Measurements from ENCODE around the gene LYRM9.
"Not testable (repeated sequence)": the region's sequence is repeated elsewhere in the genome, so short reads cannot be mapped to it uniquely, and the experiment has no call there.

The LYRM9 gene

GRCh38 chr17:27878776-27879562, 14.2 kb downstream of the LYRM9 start:
- peak in 1 of 2 donors; percentile 11 for DNase-seq (ENCODE audit: low read depth in 1 of 2, low spot score in 1 of 2)

GRCh38 chr17:27873746-27874145, 19.4 kb downstream of the LYRM9 start:
- DNase-seq (ENCODE audit: low read depth in 1 of 2, low spot score in 1 of 2): no peak

- DNase-seq (ENCODE audit: low read depth in 1 of 2, low spot score in 1 of 2): no peak
Measured at GRCh38 chr17:27873211-27873610, 20.0 kb downstream of the LYRM9 start.

- no peak for DNase-seq (ENCODE audit: low read depth in 1 of 2, low spot score in 1 of 2)
Measured at GRCh38 chr17:27872776-27873175, 20.4 kb downstream of the LYRM9 start.

- DNase-seq (ENCODE audit: low read depth in 1 of 2, low spot score in 1 of 2): no peak
Measured at GRCh38 chr17:27871407-27871806, 21.8 kb downstream of the LYRM9 start.

GRCh38 chr17:27870345-27870744, 22.8 kb downstream of the LYRM9 start:
- no peak for DNase-seq (ENCODE audit: low read depth in 1 of 2, low spot score in 1 of 2)

GRCh38 chr17:27868565-27868964, 24.6 kb downstream of the LYRM9 start:
- DNase-seq (ENCODE audit: low read depth in 1 of 2, low spot score in 1 of 2): no peak

GRCh38 chr17:27862840-27863239, 30.3 kb downstream of the LYRM9 start:
- no peak for DNase-seq (ENCODE audit: low read depth in 1 of 2, low spot score in 1 of 2)

- DNase-seq (ENCODE audit: low read depth in 1 of 2, low spot score in 1 of 2): no peak
Measured at GRCh38 chr17:27862004-27862403, 31.2 kb downstream of the LYRM9 start.

- DNase-seq (ENCODE audit: low read depth in 1 of 2, low spot score in 1 of 2): no peak
Measured at GRCh38 chr17:27860971-27861664, 32.0 kb downstream of the LYRM9 start.

- no peak for DNase-seq (ENCODE audit: low read depth in 1 of 2, low spot score in 1 of 2)
Measured at GRCh38 chr17:27858621-27859305, 34.4 kb downstream of the LYRM9 start.

GRCh38 chr17:27856676-27857432, 36.3 kb downstream of the LYRM9 start:
- no peak for DNase-seq (ENCODE audit: low read depth in 1 of 2, low spot score in 1 of 2)

GRCh38 chr17:27855454-27855853, 37.7 kb downstream of the LYRM9 start:
- no peak for DNase-seq (ENCODE audit: low read depth in 1 of 2, low spot score in 1 of 2)

GRCh38 chr17:27854163-27854562, 39.0 kb downstream of the LYRM9 start:
- DNase-seq (ENCODE audit: low read depth in 1 of 2, low spot score in 1 of 2): no peak

GRCh38 chr17:27853091-27853490, 40.1 kb downstream of the LYRM9 start:
- DNase-seq (ENCODE audit: low read depth in 1 of 2, low spot score in 1 of 2): no peak

- no peak for DNase-seq (ENCODE audit: low read depth in 1 of 2, low spot score in 1 of 2)
Measured at GRCh38 chr17:27849474-27850185, 43.5 kb downstream of the LYRM9 start.

GRCh38 chr17:27848931-27849330, 44.2 kb downstream of the LYRM9 start:
- DNase-seq (ENCODE audit: low read depth in 1 of 2, low spot score in 1 of 2): no peak

- DNase-seq (ENCODE audit: low read depth in 1 of 2, low spot score in 1 of 2): not testable (repeated sequence)
Measured at GRCh38 chr17:27846808-27847307, 46.3 kb downstream of the LYRM9 start.

GRCh38 chr17:27846042-27846655, 47.0 kb downstream of the LYRM9 start:
- peak in 1 of 2 donors; percentile 11 for DNase-seq (ENCODE audit: low read depth in 1 of 2, low spot score in 1 of 2)
